Measurements from ENCODE around the gene XRCC1. TPM values are rescaled to one million over a fixed set of nuclear protein-coding genes. Genes with fewer than 3 reads are reported as not detected.
"Not testable (repeated sequence)": the region's sequence is repeated elsewhere in the genome, so short reads cannot be mapped to it uniquely, and the experiment has no call there.

XRCC1 gene
- total RNA-seq, 2 donors from 2014 or later: 36.9 to 39.5 TPM

DNA sequence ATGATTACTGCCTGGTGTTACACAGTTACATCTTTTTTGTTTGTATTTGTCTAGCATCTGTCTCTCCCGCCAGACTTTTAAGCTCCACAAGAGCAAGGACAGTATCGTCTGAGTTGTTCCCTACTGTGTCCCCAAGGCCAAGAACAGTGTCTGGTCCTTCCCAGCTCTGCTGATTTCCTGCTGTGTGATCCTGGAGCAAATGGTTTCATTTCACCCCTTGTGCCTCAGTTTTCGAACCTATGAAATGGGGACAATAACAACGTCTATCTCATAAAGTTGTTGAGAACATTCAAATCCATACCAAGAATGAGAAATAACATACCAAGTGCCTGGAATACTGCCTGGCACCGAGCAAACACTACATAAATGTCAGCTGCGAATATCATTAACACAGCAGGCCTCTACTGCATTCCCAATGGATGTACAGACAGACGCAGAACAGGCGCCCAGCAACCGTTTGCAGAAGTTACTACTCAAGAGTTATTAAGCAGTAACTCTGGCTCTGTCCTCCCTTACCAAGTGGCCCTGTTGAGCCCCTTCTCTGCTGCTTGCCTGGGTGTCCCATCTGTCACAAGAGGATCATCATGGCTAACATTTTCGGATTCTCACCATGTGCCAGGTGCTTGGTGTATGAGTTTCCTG lies 11.4 kb downstream of the XRCC1 start:
- Mint-ChIP-seq H3K36me3 (peaks cover 6 to 29% of the 10 kb centered on the region in 2 donors), H3K9me3 (peaks cover 3% of the 10 kb centered on the region in 2 donors), H3K27ac (peak overlapping the region; percentile 27 to 99)
- ATAC-seq (no peak), DNase-seq (ENCODE audit: low spot score in 2 of 2) (no peak)

DNA sequence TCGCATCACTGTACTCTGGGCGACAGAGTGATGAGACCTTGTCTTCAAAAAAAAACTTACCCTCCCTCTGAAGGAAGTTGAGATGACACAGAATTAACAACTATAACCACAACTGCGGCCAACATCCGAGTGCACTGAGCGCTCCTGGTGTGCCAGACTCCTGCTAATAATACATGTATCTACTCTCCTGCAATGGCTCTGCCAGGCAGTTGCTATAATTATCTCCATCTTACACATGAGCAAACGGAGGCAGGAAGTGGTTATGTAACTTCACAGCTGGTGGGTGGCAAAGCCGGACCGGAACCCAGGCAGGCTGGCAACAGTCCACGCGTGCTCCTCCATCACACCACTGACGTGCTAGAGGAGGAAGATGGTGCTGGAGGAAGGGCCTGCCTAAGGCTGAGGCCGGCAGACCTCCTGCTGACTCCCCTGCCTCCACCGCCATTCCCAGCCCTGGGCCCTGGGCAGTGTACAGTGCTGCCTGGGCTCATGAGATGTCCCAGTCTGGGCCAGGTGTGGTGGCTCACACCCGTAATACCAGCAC lies 12.6 kb downstream of the XRCC1 start:
- peak; percentile 53 to 86 for DNase-seq (ENCODE audit: low spot score in 2 of 2)
- Mint-ChIP-seq H3K27ac (peak overlapping the region; percentile 97 to 99), H3K9me3 (peaks cover 3% of the 10 kb centered on the region in 2 donors), H3K36me3 (peaks cover 6 to 29% of the 10 kb centered on the region in 2 donors)
- ATAC-seq: peak; percentile 91 to 97

DNA sequence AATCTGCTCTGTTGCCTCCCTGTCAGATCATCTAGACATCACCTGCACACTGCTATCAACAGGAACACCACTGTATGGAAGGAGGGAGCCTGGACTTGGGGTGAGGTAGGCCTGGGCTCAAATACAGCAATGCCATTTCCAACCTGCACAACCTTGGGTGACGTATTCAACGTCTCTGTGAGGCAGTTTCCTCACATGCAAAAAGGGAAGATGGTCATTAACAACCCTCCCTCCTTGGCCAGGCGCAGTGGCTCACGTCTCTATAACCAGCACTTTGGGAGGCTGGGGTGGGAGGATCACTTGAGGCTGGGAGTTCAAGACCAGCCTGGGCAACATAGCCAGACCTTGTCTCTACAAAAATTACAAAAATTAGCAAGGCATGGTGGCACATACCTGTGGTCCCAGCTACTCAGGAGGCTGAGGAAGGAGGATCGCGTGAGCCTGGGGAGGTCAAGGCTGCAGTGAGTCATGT lies 13.1 kb downstream of the XRCC1 start:
- peak overlapping the region; percentile 97 to 99 for H3K27ac Mint-ChIP-seq
- peaks cover 6 to 29% of the 10 kb centered on the region in 2 donors for H3K36me3 Mint-ChIP-seq
- DNase-seq (ENCODE audit: low spot score in 2 of 2): no peak
- peak in 1 of 2 donors; percentile 30 for ATAC-seq
- H3K9me3 Mint-ChIP-seq: peaks cover 3% of the 10 kb centered on the region in 2 donors

DNA sequence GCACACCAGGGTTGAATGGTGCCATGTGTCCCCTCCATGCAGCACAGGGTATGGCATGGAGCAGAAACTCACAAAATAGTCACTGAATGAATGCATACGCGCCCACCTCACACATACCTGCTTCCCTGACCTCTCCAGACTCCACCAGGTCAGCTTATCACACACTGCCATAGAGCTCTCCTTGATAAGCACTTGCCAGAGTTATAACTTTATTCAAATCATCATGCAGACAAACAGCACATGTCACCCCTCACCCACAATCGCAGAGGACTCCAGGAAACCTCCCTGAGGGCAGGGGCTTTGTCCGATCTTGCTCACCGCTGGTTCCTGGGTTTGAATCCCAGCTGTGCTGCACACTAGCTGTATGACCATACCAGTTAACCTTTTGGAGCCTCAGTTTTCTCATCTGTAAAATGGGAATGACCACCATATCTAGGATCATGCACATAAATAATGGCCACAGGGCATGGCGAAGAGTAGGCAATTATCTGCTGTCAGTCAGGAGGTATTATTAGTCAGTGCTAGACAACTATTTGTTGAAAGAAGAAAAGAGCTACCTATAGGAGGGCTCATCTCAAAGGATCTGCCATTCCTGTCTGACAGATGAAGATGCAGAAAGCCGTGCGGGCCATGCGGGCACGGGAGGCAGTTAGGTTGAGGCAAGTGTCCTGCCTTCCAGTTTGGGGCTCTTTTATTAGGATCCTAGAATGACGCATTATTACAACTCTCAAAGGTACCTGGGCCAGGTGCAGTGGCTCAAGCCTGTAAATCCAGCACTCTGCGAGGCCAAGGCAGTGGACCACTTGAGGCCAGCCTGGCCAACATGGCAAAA lies 14.0 kb downstream of the XRCC1 start:
- ATAC-seq (no peak), DNase-seq (ENCODE audit: low spot score in 2 of 2) (no peak)
- Mint-ChIP-seq H3K36me3 (peaks cover 6 to 29% of the 10 kb centered on the region in 2 donors), H3K27ac (peak overlapping the region; percentile 97 to 99), H3K9me3 (peaks cover 3% of the 10 kb centered on the region in 2 donors)

GRCh38 chr19:43560687-43561086 lies 14.6 kb downstream of the XRCC1 start:
- H3K9me3 Mint-ChIP-seq: peaks cover 3% of the 10 kb centered on the region in 2 donors
- ATAC-seq: no peak
- DNase-seq (ENCODE audit: low spot score in 2 of 2): no peak

DNA sequence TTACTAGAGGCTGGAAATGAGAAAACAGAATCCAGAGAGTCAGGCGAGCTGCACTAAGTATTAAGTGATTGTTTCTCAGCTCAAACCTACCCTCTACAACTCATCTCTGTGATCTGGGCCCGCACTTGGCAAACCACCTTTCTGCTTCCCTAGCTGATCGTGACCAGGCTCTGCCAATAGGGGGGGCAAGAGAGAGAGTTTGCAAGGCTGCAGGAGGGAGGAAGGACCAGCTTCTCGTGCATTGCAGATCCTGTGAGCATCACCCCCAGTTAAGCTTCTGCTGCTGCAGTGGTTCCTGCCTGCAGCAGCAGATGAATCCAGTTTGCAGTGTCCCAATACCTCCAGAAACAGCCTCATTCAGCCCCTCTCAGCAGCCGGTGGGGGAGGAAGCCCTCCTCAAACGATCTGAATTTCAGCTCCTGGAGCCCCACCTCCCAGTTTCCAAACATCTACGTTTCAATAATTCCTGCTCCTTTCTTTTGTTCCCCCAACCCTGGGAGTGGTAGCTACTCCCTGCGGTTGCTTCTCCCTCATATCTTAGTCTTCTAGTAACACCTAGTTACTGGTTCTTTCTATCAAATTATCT lies 20.0 kb downstream of the XRCC1 start:
- DNase-seq (ENCODE audit: low spot score in 2 of 2) (peak; percentile 72 to 90), ATAC-seq (peak; percentile 88 to 89)
- Mint-ChIP-seq H3K36me3 (no peaks in the 10 kb centered on the region), H3K9me3 (no peaks in the 10 kb centered on the region), H3K27ac (peak overlapping the region in 1 of 2 donors; percentile 60)

More at GRCh38 chr19:43560687-43561086, 14.6 kb downstream of the XRCC1 start:
- peaks cover 6 to 29% of the 10 kb centered on the region in 2 donors for H3K36me3 Mint-ChIP-seq
- H3K27ac Mint-ChIP-seq: peak overlapping the region; percentile 70 to 99

- ATAC-seq: no peak
- Mint-ChIP-seq H3K9me3 (no peaks in the 10 kb centered on the region), H3K36me3 (no peaks in the 10 kb centered on the region), H3K27ac (peak overlapping the region; percentile 60 to 76)
- DNase-seq (ENCODE audit: low spot score in 2 of 2): no peak
These were observed 20.9 kb downstream of the XRCC1 start for GRCh38 chr19:43554317-43554895.

GRCh38 chr19:43553656-43554055 lies 21.7 kb downstream of the XRCC1 start:
- no peak for DNase-seq (ENCODE audit: low spot score in 2 of 2)
- Mint-ChIP-seq H3K9me3 (no peaks in the 10 kb centered on the region), H3K27ac (peak overlapping the region in 1 of 2 donors; percentile 60), H3K36me3 (no peaks in the 10 kb centered on the region)
- ATAC-seq: no peak

DNA sequence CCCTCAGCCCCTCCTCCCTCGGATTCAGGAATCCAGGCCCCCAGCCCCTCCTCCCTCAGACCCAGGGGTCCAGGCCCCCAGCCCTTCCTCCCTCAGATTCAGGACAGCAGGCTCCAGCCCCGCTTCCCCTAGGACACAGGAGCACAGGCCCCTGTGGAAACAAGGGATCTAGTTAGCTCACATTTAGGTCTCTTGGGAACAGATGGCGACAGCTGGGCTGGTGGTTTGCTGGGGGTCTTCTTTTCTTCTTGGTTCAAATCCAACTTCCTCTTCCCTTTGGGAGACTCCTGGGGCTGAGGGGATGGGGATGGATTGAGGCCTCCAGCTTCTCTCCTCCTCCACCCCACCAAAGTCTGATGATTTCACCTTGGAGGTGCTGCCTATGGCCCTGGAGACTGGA lies 22.7 kb downstream of the XRCC1 start:
- peak overlapping the region; percentile 50 to 60 for H3K27ac Mint-ChIP-seq
- no peaks in the 10 kb centered on the region for H3K36me3 Mint-ChIP-seq
- H3K9me3 Mint-ChIP-seq: no peaks in the 10 kb centered on the region
- ATAC-seq (no peak), DNase-seq (ENCODE audit: low spot score in 2 of 2) (no peak)

GRCh38 chr19:43552198-43552450 lies 23.2 kb downstream of the XRCC1 start:
- H3K27ac Mint-ChIP-seq: peak overlapping the region; percentile 31 to 73
- DNase-seq (ENCODE audit: low spot score in 2 of 2): no peak
- no peak for ATAC-seq
- H3K36me3 Mint-ChIP-seq: no peaks in the 10 kb centered on the region
- H3K9me3 Mint-ChIP-seq: no peaks in the 10 kb centered on the region

- Mint-ChIP-seq H3K27ac (peak overlapping the region; percentile 31 to 73), H3K36me3 (no peaks in the 10 kb centered on the region), H3K9me3 (no peaks in the 10 kb centered on the region)
- no peak for ATAC-seq
- no peak for DNase-seq (ENCODE audit: low spot score in 2 of 2)
These were observed 23.7 kb downstream of the XRCC1 start for GRCh38 chr19:43551399-43552197.

GRCh38 chr19:43548706-43549105 lies 26.6 kb downstream of the XRCC1 start:
- H3K9me3 Mint-ChIP-seq: no peaks in the 10 kb centered on the region
- no peaks in the 10 kb centered on the region for H3K36me3 Mint-ChIP-seq
- DNase-seq (ENCODE audit: low spot score in 2 of 2) (no peak), ATAC-seq (no peak)
- peak overlapping the region in 1 of 2 donors; percentile 22 for H3K27ac Mint-ChIP-seq

DNA sequence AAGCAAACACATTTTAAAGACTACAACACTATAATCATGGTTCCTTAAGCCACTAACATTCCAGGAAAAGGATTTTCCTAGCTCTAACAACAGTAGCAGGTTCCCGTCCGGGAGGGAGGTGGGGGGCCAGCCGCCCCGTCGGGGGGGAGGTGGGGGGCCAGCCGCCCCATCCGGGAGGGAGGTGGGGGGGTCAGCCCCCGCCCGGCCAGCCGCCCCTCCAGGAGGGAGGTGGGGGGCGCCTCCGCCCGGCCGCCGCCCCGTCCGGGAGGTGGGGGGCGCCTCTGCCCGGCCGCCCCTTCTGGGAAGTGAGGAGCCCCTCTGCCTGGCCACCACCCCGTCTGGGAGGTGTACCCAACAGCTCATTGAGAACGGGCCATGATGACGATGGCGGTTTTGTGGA lies 27.4 kb downstream of the XRCC1 start:
- not testable (repeated sequence) for ATAC-seq; H3K9me3 Mint-ChIP-seq; DNase-seq (ENCODE audit: low spot score in 2 of 2); H3K36me3 Mint-ChIP-seq; H3K27ac Mint-ChIP-seq

- Mint-ChIP-seq H3K9me3 (no peaks in the 10 kb centered on the region), H3K36me3 (peaks cover 1 to 2% of the 10 kb centered on the region in 2 donors), H3K27ac (peak overlapping the region; percentile 53 to 86)
- ATAC-seq (no peak), DNase-seq (ENCODE audit: low spot score in 2 of 2) (no peak)
These were observed 28.7 kb downstream of the XRCC1 start for GRCh38 chr19:43546581-43546980.

- no peaks in the 10 kb centered on the region for H3K9me3 Mint-ChIP-seq
- ATAC-seq: no peak
- peaks cover 5 to 7% of the 10 kb centered on the region in 2 donors for H3K36me3 Mint-ChIP-seq
- no peak for DNase-seq (ENCODE audit: low spot score in 2 of 2)
- H3K27ac Mint-ChIP-seq: peak overlapping the region; percentile 65 to 82
These were observed 29.3 kb downstream of the XRCC1 start for GRCh38 chr19:43545981-43546380.

DNA sequence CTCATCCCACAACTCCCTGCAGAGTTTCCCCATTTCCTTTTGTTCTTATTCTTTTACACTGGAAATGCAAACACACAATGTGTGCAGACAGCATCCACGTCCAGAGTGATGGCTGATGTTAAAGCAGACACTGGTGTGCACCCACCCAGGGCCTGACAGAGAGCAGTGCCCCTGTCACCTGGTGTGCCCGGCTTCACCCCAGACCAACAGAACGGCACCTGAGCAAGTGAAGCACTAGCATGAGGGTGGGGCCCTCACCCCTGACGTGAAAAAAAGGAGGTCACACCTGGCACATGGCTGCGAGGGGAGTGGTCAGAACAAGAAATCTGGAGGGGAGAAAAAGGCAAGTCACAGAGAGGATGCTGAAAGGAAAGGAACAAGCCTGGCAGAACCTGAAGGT lies 30.1 kb downstream of the XRCC1 start:
- DNase-seq (ENCODE audit: low spot score in 2 of 2): no peak
- Mint-ChIP-seq H3K36me3 (peaks cover 6 to 7% of the 10 kb centered on the region in 2 donors), H3K27ac (peak overlapping the region; percentile 82 to 92), H3K9me3 (no peaks in the 10 kb centered on the region)
- ATAC-seq: no peak

Measured in activated naive CD4-positive, alpha-beta T cell treated with anti-CD3 and anti-CD28 coated beads, Interleukin-2, amount 50 U/mL, for 72 hours (primary cell).